ENCODE data around the gene CCL4. TPM values are rescaled to one million over a fixed set of nuclear protein-coding genes. Genes with fewer than 3 reads are reported as not detected.

The CCL4 gene
- total RNA-seq, 4 donors from 2014 or later: 8.6 to 13.3 (median 11.3) TPM

DNA sequence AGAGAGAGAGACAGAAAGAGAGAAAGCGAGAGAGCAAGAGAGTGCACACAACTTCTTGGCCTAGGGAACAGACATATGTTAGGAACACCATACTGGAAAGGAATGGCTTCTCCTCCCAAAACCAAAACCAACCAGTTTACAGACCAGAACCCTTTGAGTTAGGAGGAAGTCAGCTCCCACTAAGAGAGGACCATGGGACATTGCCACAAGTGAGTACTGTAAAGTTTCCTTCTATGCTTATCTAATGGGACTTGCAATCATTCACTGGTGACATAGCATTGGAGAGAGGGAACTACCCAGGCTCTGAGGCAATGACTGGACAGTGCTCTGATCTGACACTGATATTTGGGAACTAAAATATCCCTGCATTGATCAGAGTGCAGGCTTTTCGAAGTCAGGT is 40.4 kb downstream of the CCL4 start:
- DNase-seq (ENCODE audit: low spot score): no peak
- no peak for ATAC-seq (ENCODE audit: low FRiP score)
- TF ChIP-seq, protein P1, sequence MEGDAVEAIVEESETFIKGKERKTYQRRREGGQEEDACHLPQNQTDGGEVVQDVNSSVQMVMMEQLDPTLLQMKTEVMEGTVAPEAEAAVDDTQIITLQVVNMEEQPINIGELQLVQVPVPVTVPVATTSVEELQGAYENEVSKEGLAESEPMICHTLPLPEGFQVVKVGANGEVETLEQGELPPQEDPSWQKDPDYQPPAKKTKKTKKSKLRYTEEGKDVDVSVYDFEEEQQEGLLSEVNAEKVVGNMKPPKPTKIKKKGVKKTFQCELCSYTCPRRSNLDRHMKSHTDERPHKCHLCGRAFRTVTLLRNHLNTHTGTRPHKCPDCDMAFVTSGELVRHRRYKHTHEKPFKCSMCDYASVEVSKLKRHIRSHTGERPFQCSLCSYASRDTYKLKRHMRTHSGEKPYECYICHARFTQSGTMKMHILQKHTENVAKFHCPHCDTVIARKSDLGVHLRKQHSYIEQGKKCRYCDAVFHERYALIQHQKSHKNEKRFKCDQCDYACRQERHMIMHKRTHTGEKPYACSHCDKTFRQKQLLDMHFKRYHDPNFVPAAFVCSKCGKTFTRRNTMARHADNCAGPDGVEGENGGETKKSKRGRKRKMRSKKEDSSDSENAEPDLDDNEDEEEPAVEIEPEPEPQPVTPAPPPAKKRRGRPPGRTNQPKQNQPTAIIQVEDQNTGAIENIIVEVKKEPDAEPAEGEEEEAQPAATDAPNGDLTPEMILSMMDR (IDR thresholded peaks at IDR 0.05): no peak

- DNase-seq (ENCODE audit: low spot score) (no peak), ATAC-seq (ENCODE audit: low FRiP score) (no peak)
- TF ChIP-seq, protein P1 (IDR thresholded peaks at IDR 0.05): no peak
Measured at GRCh38 chr17:36144981-36145729, 41.5 kb downstream of the CCL4 start.

GRCh38 chr17:36147601-36148000 is 44.0 kb downstream of the CCL4 start:
- ATAC-seq (ENCODE audit: low FRiP score): no peak
- DNase-seq (ENCODE audit: low spot score): no peak
- TF ChIP-seq, protein P1 (IDR thresholded peaks at IDR 0.05): no peak

- TF ChIP-seq, protein P1 (IDR thresholded peaks at IDR 0.05): peak in 2 of 3 donors; percentile 80 to 90
- peak; percentile 58 for ATAC-seq (ENCODE audit: low FRiP score)
- peak; percentile 25 for DNase-seq (ENCODE audit: low spot score)
Measured at GRCh38 chr17:36148559-36149295, 45.1 kb downstream of the CCL4 start.

DNA sequence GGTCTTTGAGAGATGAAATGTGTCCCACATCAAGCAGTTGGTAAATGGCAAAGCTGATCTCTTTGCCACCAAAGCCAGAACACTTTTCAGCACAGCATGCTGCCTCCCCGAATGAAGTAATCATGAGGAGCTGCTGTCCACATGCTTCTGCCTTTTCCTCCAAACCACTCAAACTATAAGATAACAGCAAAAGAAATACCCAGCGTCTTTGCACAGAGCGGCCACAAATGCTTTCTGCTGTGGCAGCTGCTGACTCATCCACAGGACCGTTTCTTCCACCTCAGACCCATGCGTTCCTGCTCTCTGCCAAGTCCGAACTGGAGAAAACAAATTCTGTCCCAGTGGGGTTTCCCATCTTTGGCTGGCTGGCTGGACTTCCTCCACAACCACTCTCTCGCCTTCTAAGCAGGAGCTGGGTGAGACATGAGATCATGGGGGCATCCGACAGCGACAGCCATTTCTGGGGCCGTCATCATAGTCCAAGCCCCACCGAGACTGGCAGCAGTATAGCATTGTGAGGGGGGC is 45.7 kb downstream of the CCL4 start:
- ATAC-seq (ENCODE audit: low FRiP score) (no peak), DNase-seq (ENCODE audit: low spot score) (no peak)
- TF ChIP-seq, protein P1 (IDR thresholded peaks at IDR 0.05): no peak

DNA sequence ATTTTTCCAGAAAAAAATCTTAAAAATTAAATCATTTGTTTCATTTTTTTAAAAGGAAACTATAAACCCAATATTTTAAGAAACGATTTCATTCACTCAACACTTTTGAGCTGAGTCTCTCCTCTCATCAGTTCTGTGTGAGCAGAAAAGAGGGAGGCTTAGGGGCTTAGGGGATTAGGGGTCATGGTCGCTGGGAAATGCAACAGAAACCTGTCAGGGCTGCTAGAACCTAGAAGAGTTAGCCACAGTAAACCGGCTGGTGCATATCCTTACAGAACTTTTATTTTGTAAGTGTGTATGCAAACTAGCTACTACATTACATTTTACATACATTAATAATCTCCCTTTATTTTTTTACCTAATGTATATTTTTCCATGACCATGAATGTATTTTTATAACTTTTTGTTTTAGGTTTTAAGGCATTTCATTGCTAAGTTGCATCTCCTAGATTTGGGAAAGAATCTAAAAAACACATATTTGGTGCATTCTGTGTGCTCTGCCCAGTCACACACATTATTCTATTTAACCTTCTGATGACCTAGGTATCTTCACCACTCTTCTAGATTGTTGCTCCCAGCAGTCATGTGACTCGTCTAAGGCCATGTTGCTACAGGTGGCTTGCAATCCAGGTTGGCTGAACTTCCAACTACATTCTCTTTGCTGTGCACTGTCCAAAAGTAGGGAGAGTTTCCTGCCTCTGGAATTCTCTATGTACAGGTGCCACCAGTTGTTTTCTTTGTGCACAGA is 48.4 kb downstream of the CCL4 start:
- TF ChIP-seq, protein P1 (IDR thresholded peaks at IDR 0.05): no peak
- ATAC-seq (ENCODE audit: low FRiP score): no peak

More for the DNA sequence above, 48.4 kb downstream of the CCL4 start:
- no peak for DNase-seq (ENCODE audit: low spot score)
